Activated CD4-positive, alpha-beta T cell treated with anti-CD3 and anti-CD28 coated beads, Interleukin-2, amount 10 ng/mL, durations not matched to agents 7 days and 5 days (primary cell): ENCODE results near the gene SNAI3. TPM values are rescaled to one million over a fixed set of nuclear protein-coding genes. Genes with fewer than 3 reads are reported as not detected.
"Not testable (repeated sequence)": the region's sequence is repeated elsewhere in the genome, so short reads cannot be mapped to it uniquely, and the experiment has no call there.

Experiments used
- CTCF ChIA-PET: fragments of 350-600 bp; sonication (Branson Sonifier 250); formaldehyde crosslinking; loops from one replicate; lab custom pipeline; 2021; ENCODE audit warnings: antibody characterized with exemption; lab: Charles Lee
- POLR2A ChIA-PET: fragments of 350-600 bp; sonication (Branson Sonifier 250); formaldehyde crosslinking; loops from one replicate; lab custom pipeline; 2021; ENCODE audit warnings: antibody characterized with exemption; lab: Charles Lee
- DNase-seq: peaks from one replicate; pipeline ENCODE4 v3.0.0-alpha.2; 2020
- H3K27ac Mint-ChIP-seq: one replicate; pipeline ENCODE4 v1.8.0; 2021; ENCODE audit warnings: mild to moderate bottlenecking, moderate library complexity, mixed read lengths
- H3K27me3 Mint-ChIP-seq: one replicate; pipeline ENCODE4 v1.8.0; 2021; ENCODE audit warnings: mixed read lengths
- H3K36me3 Mint-ChIP-seq: one replicate; pipeline ENCODE4 v1.8.0; 2021; ENCODE audit warnings: low read depth, mixed read lengths
- H3K4me1 Mint-ChIP-seq: one replicate; pipeline ENCODE4 v1.8.0; 2021; ENCODE audit warnings: mixed read lengths
- H3K4me3 Mint-ChIP-seq: one replicate; pipeline ENCODE4 v1.8.0; 2021; ENCODE audit warnings: mild to moderate bottlenecking, moderate library complexity, mixed read lengths
- H3K9me3 Mint-ChIP-seq: one replicate; pipeline ENCODE4 v1.8.0; 2021; ENCODE audit warnings: mixed read lengths
- total RNA-seq, 2 experiments: library from RNA; stranded (reverse); gene quantifications; one replicate each; pipeline ENCODE4 v1.2.3, GENCODE V29; 2021

The SNAI3 gene
- total RNA-seq, 2 experiments from 2014 or later, result 21.0 to 24.2 TPM

DNA sequence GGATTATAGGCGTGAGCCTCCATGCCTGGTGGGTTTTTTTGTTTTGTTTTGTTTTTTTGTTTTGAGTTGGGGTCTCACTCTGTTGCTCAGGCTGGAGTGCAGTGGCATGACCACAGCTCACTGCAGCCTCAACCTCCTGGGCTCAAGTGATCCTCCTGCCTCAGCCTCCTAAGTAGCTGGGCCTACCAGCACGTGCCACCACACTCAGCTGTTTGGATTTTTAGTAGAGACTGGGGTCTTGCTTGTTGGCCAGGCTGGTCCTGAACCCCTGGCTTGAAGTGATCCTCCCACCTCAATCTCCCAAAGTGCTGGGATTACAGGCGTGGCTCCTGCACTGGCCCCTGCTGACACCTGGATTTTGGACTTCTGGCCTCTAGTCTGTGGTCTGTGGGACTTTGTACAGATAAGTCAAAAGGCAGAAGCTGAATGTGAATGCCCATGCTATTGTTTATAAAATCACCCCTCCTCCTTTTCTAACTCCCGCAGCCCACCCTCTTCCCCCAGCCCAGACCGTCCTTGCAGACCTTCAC, 5.7 kb downstream of the SNAI3 start:
- Mint-ChIP-seq H3K27ac (peak overlapping the region; percentile 96), H3K36me3 (peaks cover 29% of the 10 kb centered on the region)

DNA sequence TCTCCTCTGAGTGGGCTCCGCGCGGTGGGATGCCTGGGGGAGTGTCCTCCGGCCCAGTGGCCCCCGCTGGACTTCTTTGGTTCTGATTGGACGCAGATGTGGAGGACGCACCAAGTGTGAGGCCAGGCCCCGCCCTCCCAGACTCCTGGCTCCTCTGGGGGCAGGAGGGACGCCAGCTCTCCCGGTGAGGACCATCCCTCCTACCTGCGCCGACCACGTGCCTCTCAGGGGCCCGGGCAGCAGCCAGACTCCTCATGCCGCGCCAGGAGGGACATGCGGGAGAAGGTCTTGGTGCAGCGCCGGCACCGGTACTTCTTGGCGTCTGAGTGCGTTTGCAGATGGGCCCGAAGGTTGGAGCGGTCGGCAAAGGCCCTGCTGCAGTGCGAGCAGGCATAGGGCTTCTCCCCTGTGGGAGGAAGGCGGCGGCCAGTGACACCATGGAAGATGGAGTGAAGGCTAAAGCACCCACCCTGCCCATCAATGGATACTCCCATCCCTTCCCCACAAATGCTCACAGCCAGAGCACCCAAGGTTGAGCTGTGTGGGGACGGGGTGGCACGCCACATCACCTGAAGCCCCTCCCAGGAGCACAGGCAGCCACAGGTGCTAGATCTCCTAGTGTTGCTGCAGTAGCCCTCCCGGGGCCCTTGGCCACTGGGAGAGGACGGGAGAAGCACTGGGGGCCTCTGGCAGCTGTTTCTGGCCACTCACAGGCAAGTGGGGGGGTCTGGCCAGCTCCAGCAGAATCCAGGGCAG, 7.9 kb downstream of the SNAI3 start:
- no peaks in the 10 kb centered on the region for H3K27me3 Mint-ChIP-seq
- ChIA-PET CTCF (no interaction called here), POLR2A (no interaction called here)
- no peaks in the 10 kb centered on the region for H3K9me3 Mint-ChIP-seq
- H3K4me3 Mint-ChIP-seq, result no peak overlapping the region
- no peak for DNase-seq
- peaks cover 18% of the 10 kb centered on the region for H3K36me3 Mint-ChIP-seq
- peaks cover 22% of the 10 kb centered on the region for H3K4me1 Mint-ChIP-seq
- H3K27ac Mint-ChIP-seq, result no peak overlapping the region

More for the DNA sequence above, 5.7 kb downstream of the SNAI3 start:
- Mint-ChIP-seq H3K27me3 (no peaks in the 10 kb centered on the region), H3K9me3 (no peaks in the 10 kb centered on the region), H3K4me1 (peaks cover 39% of the 10 kb centered on the region), H3K4me3 (peak overlapping the region; percentile 59)
- ChIA-PET CTCF (interaction anchor here (0.6 to 1.2 kb wide), 2 partner anchors 52 to 83 kb away, joined by 3 read pairs; no protein-coding TSS in a partner anchor), POLR2A (no interaction called here)
- no peak for DNase-seq

DNA sequence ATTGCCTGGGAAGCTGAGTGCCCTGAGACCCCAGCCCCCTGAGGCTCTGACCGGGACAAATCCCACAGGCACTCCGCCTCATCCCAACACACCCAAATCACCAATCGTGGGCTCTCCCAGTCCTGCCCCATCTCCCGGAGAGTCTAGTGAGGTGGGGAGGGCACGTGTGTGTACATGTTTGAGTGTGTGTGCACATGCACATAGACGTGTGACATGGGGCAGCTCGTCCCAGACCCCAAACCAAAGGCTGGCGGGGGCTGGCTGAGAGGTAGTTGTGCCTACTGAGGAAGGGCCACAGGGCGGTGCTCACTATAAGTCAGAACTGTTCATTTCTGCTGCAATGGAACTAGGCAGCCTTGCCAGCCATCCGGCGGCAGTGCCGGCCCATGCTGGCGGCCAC, 8.6 kb downstream of the SNAI3 start:
- H3K4me3 Mint-ChIP-seq, result no peak overlapping the region
- ChIA-PET POLR2A (no interaction called here), CTCF (no interaction called here)
- no peaks in the 10 kb centered on the region for H3K27me3 Mint-ChIP-seq
- peaks cover 18% of the 10 kb centered on the region for H3K36me3 Mint-ChIP-seq
- H3K9me3 Mint-ChIP-seq, result no peaks in the 10 kb centered on the region
- no peak overlapping the region for H3K27ac Mint-ChIP-seq
- peaks cover 20% of the 10 kb centered on the region for H3K4me1 Mint-ChIP-seq
- no peak for DNase-seq

DNA sequence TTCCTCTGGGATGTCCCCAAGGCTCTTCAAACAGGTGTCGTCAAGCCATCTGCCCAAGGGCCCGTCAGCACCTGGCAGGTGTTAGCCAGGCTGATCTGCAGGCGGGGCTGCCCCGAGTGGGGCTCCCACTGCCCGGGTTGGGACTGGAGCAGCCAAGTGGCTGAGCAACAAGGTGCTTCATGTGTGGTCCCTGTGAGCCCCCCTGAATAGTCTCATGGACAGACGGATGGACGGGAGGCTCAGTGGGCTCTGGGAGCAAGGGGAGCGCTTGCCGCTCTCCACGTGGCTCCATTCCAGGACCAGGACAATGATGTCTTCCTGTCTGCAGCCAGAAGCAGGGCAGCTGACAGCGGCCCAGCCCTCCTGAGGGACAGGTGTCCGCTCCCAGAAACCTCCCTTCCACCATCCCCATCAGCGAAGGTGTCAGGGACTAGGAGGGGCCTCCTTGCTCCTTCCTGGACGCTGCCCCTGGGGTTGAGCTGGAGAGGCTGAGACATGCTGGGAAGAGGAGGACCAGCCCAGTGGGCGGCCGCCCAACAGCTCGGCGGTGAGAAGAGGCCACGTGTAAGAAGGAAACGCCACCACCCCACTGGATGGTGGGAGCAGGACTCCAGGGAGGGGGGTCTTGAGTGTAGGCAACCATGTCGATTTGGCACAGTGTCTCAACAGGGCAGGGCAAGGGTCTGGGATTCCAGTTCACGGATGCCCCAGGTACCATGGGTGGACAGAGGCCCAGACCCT, 9.6 kb downstream of the SNAI3 start:
- ChIA-PET CTCF (interaction anchor here (0.9 to 1.2 kb wide), 2 partner anchors 9 to 881 kb away, joined by 3 read pairs; no protein-coding TSS in a partner anchor), POLR2A (no interaction called here)
- Mint-ChIP-seq H3K27me3 (no peaks in the 10 kb centered on the region), H3K36me3 (peaks cover 15% of the 10 kb centered on the region), H3K9me3 (no peaks in the 10 kb centered on the region), H3K4me1 (peaks cover 11% of the 10 kb centered on the region), H3K27ac (no peak overlapping the region), H3K4me3 (no peak overlapping the region)
- no peak for DNase-seq

DNA sequence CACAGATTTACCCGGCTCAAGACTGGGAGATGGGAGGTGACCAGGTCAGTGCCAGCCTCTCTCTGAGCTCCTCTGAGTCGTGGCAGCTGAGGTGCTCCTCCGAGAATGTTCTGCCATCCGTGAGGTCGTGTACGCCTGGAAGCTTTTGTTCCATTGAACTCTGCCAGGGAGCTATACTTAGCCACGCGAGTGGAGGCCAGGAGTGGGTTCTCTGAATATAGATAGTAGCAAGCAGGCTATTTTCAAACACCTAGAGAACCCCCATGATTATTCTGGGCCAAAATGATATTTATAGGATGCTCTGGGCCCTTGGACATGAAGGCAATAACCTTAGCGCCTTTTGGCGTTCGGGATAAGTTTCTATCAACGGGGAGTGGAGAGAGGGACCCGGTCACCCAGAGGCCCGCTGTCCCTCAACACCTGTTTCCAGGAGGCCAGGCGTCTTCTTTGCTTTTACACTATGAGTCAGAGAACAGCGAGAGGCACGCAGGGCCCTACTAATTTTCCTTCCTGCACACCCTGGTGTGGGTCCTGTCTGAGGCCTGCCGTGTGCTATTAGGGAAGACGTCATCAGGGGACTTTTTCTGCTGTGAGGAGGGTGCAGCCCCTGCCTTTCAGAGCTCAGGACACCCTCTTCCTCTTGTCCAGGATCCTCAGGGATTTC, 12.5 kb downstream of the SNAI3 start:
- Mint-ChIP-seq H3K36me3 (peaks cover 2% of the 10 kb centered on the region), H3K4me1 (no peaks in the 10 kb centered on the region), H3K4me3 (no peak overlapping the region), H3K9me3 (no peaks in the 10 kb centered on the region), H3K27ac (no peak overlapping the region), H3K27me3 (no peaks in the 10 kb centered on the region)
- ChIA-PET CTCF (interaction anchor here (0.6 to 2.0 kb wide), 3 partner anchors 8 to 183 kb away, joined by 3 to 4 read pairs (median 4); partner anchors contain the start of genes GALNS and TRAPPC2L), POLR2A (no interaction called here)
- DNase-seq, result no peak

DNA sequence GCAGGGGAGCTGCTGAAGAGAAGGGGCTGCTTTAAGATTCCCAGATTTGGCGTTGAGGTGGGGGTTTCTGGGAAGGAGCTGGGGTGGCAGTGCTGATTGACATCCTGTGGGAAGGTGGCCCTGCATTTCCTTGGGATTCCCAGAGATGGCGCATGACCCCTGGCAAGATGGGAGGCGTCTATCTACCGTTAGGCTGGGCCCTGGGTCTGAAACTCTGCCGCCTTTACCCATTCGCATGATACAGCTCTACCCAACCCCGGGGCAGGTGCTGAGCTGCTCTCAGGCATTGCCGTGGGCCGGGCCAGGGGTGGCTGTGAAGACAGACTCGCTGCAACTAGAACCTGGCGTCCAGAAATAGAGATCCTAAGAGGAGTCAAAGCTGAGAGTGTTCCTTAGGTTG, 13.5 kb downstream of the SNAI3 start:
- Mint-ChIP-seq H3K9me3 (no peaks in the 10 kb centered on the region), H3K27ac (no peak overlapping the region), H3K4me1 (no peaks in the 10 kb centered on the region), H3K27me3 (no peaks in the 10 kb centered on the region), H3K36me3 (peaks cover 8% of the 10 kb centered on the region), H3K4me3 (no peak overlapping the region)
- DNase-seq, result no peak
- ChIA-PET CTCF (interaction anchor here (0.6 to 2.0 kb wide), 4 partner anchors 9 to 184 kb away, joined by 3 to 4 read pairs (median 4); partner anchors contain the start of genes GALNS and TRAPPC2L), POLR2A (no interaction called here)

DNA sequence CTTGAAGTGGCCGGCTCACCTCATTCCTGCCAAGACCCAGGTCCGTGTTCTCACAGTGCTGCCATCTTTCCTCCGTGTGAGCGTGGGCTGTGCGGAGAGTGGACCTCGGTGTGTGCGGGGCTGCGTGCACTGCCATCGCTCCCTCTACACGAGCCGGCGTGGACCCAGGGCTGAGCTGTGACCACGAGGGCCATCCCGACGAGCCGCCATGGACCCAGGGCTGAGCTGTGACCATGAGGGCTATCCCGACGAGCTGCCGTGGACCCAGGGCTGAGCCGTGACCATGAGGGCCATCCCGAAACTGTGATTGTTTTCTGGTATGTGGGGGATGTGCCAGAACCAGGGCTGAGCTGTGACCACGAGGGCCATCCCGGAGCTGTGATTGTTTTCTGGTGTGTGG, 14.5 kb downstream of the SNAI3 start:
- ChIA-PET POLR2A (no interaction called here), CTCF (interaction anchor here (2.0 kb wide), 1 partner anchor 10 kb away, joined by 4 read pairs; no protein-coding TSS in a partner anchor)
- H3K36me3 Mint-ChIP-seq, result peaks cover 10% of the 10 kb centered on the region
- no peak for DNase-seq
- no peak overlapping the region for H3K27ac Mint-ChIP-seq
- no peaks in the 10 kb centered on the region for H3K27me3 Mint-ChIP-seq
- H3K4me1 Mint-ChIP-seq, result peaks cover 2% of the 10 kb centered on the region
- no peaks in the 10 kb centered on the region for H3K9me3 Mint-ChIP-seq
- no peak overlapping the region for H3K4me3 Mint-ChIP-seq

DNA sequence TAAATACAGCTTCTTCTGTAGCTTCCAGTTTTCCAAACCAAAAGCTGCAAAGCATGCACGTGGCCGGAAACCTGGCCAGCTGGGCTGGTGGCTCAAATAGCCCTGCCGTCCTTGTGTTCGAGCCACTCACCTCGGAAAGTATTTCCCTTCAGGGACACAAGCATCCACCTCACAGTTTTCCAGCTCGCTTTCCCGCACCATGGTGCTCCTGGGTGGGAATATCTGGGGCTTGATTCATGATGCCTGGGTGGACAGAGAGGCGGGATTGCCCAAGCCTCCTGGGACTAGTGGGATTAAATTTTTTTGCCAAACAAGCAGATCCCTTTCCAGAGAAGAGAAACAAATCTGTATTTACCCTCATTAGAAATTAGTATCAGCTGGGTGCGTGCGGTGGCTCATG, 16.3 kb downstream of the SNAI3 start:
- Mint-ChIP-seq H3K4me3 (no peak overlapping the region), H3K36me3 (peaks cover 9% of the 10 kb centered on the region), H3K9me3 (no peaks in the 10 kb centered on the region), H3K4me1 (peaks cover 3% of the 10 kb centered on the region), H3K27ac (no peak overlapping the region), H3K27me3 (no peaks in the 10 kb centered on the region)
- POLR2A ChIA-PET, result no interaction called here
- CTCF ChIA-PET, result interaction anchor here (1.0 to 1.7 kb wide), 2 partner anchors 18 to 21 kb away, joined by 3 to 4 read pairs; no protein-coding TSS in a partner anchor
- DNase-seq, result no peak

DNA sequence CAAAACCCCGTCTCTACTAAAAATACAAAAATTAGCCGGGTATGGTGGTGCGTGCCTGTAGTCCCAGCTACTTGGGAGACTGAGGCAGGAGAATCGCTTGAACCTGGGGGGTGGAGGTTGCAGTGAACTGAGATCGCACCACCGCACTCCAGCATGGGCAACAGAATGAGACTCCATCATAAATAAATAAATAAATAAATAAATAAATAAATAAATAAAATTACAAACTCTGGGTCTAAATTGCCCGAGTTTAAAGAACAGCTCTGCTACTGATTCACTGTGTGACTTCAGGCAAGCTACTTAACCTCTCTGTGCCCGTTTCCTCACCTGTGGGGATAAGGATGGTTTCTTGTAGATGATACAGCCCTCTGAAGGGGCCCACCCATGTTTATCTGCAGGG, 16.8 kb downstream of the SNAI3 start:
- H3K4me1 Mint-ChIP-seq, H3K9me3 Mint-ChIP-seq, H3K27me3 Mint-ChIP-seq, POLR2A ChIA-PET, H3K27ac Mint-ChIP-seq, DNase-seq, H3K4me3 Mint-ChIP-seq: not testable (repeated sequence)
- peaks cover 11% of the 10 kb centered on the region for H3K36me3 Mint-ChIP-seq
- CTCF ChIA-PET, result interaction anchor here (1.0 to 1.7 kb wide), 2 partner anchors 18 to 22 kb away, joined by 3 to 4 read pairs; no protein-coding TSS in a partner anchor

DNA sequence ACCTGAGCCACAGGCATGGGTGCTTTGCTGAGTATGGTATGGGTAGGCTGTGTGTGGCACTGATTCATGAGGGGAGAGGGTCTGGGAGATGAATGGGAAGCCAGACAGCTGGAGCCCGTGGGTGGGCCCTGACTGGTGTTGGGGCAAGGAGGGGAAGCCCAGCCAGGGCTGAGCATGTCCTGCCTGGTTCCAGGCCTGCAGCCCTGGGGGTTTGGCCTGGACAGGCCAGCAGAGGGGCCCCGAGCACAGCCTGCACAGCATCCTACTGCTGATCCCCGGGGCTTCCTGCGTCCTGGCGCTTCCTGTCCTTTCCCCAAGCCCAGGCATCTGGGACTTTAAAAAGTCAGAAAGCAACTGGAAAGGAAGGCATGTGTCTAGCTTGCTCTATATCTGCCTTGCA, 18.8 kb downstream of the SNAI3 start:
- peaks cover 8% of the 10 kb centered on the region for H3K4me1 Mint-ChIP-seq
- peaks cover 12% of the 10 kb centered on the region for H3K36me3 Mint-ChIP-seq
- H3K27ac Mint-ChIP-seq, result no peak overlapping the region
- no peaks in the 10 kb centered on the region for H3K9me3 Mint-ChIP-seq
- H3K27me3 Mint-ChIP-seq, result no peaks in the 10 kb centered on the region
- ChIA-PET POLR2A (no interaction called here), CTCF (no interaction called here)
- no peak overlapping the region for H3K4me3 Mint-ChIP-seq
- DNase-seq, result no peak

DNA sequence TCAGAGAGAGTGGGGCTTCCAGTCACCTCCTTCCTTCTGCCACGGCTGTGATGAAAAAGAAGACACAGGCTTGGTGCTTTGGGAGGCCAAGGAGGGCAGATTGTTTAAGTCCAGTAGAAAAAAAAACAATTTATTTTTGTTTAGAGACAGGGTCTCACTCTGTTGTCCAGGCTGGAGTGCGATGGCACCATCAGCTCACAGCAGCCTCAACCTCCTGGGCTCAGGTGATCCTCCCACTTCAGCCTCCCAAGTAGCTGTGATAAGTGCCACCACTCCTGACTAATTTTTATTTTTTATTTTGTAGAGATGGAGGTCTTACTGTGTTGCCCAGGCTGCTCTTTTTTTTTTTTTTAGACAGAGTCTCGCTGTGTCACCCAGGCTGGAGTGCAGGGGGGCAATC, 20.7 kb downstream of the SNAI3 start:
- ChIA-PET POLR2A (no interaction called here), CTCF (interaction anchor here (0.7 kb wide), 2 partner anchors 16 to 1275 kb away, joined by 3 read pairs; no protein-coding TSS in a partner anchor)
- DNase-seq, result no peak
- H3K4me3 Mint-ChIP-seq, result no peak overlapping the region
- peak overlapping the region; percentile 41 for H3K27ac Mint-ChIP-seq
- no peaks in the 10 kb centered on the region for H3K9me3 Mint-ChIP-seq
- no peaks in the 10 kb centered on the region for H3K27me3 Mint-ChIP-seq
- peaks cover 12% of the 10 kb centered on the region for H3K36me3 Mint-ChIP-seq
- peaks cover 20% of the 10 kb centered on the region for H3K4me1 Mint-ChIP-seq

DNA sequence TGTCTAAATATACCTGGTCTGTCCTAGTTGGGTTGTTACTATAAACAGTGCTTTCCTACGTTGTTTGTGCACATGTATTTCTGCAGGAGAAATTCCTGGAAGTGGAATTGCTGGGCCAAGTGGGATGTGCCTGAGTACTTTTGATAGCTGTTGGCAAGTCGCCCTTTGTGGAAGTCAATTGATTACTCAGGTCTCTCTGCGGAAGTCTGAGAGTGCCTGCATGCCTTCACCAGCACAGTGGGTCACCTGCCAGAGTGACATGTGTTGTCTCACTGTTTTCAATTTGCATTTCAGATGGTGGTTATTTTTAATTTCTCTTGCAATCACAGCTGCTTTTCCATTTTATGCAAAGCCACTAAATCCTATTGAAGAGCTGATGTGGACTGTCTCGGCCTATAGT, 21.2 kb downstream of the SNAI3 start:
- H3K27ac Mint-ChIP-seq, result peak overlapping the region; percentile 41
- no peaks in the 10 kb centered on the region for H3K9me3 Mint-ChIP-seq
- peak overlapping the region; percentile 21 for H3K4me3 Mint-ChIP-seq
- H3K4me1 Mint-ChIP-seq, result peaks cover 22% of the 10 kb centered on the region
- peaks cover 12% of the 10 kb centered on the region for H3K36me3 Mint-ChIP-seq
- ChIA-PET POLR2A (no interaction called here), CTCF (interaction anchor here (1.0 kb wide), 1 partner anchor 56 kb away, joined by 3 read pairs; no protein-coding TSS in a partner anchor)
- no peaks in the 10 kb centered on the region for H3K27me3 Mint-ChIP-seq
- no peak for DNase-seq
